Lower lobe of right lung (tissue), 2 donors: ENCODE results near the gene NINJ2. TPM values are rescaled to one million over a fixed set of nuclear protein-coding genes. Genes with fewer than 3 reads are reported as not detected.
A peak's percentile ranks its signal among the peaks of the same experiment; 100 is the strongest.

ENCODE experiments used
- ATAC-seq, 2 donors: fragments of 200-7000 bp; cut with Tn5 transposase; one replicate each; pipeline ENCODE4 v1.9.1; 2020 to 2022; ENCODE audit warnings: mild to moderate bottlenecking in 2 of 2, moderate library complexity in 2 of 2
- DNase-seq: peaks from one replicate; pipeline ENCODE4 v3.0.0-alpha.2; 2020
- H3K27ac ChIP-seq: fragments of 200-600 bp; one replicate; pipeline ENCODE4 v1.8.0; 2022
- H3K27me3 ChIP-seq: fragments of 200-600 bp; one replicate; pipeline ENCODE4 v1.8.0; 2022; ENCODE audit warnings: low read depth
- H3K36me3 ChIP-seq: fragments of 200-600 bp; one replicate; pipeline ENCODE4 v1.8.0; 2022; ENCODE audit warnings: mild to moderate bottlenecking
- H3K4me1 ChIP-seq: fragments of 200-600 bp; one replicate; pipeline ENCODE4 v1.8.0; 2022
- H3K4me3 ChIP-seq: fragments of 200-600 bp; one replicate; pipeline ENCODE4 v1.8.0; 2022; ENCODE audit warnings: mild to moderate bottlenecking
- H3K9me3 ChIP-seq: fragments of 200-600 bp; one replicate; pipeline ENCODE4 v1.8.0; 2022
- intact Hi-C: fragments of 100-400 bp; cut with DNase I; formaldehyde crosslinking; loops from one replicate; pipeline ENCODE4 v1.11.0; 2022
- total RNA-seq: library from RNA; stranded (reverse); fragmentation: NEBNext Ultra II Directional; extraction: Animal tissue kit (Norgen Biotek cat#: 25700); gene quantifications from one replicate; pipeline ENCODE4 v1.2.1, GENCODE V29; 2021
- TF ChIP-seq, protein P1 (sequence below): fragments of 200-600 bp; IDR thresholded peaks from one replicate; pipeline ENCODE4 v1.8.0; 2022; ENCODE audit warnings: antibody characterized with exemption, mild to moderate bottlenecking
- donor health status: DM: no; HTN: yes; CAD: no; lungs with severe emphysema.

The NINJ2 gene
- total RNA-seq, 1 donor from 2014 or later: 18.1 TPM

DNA sequence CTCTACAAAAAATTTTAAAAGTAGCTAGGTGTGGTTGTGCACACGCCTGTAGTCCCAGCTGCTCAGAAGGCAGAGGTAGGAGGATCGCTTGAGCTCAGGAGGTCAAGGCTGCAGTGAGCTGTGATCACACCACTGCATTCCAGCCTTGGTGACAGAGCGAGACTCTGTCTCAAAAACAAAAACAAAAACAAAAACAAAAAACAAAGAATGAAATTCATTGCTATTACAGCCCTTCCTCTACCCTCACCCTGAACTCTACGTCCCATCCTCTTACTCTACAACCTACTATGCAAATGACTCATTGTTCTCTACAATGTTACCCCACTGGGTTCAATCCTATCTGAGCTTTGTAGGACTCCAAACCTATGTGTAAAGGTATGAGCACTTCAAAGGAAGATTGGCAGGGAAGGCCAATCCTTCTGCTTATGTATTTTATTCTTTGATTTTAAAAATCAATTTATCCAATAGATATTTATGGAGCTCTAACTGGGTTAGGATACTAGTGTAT, 39.3 kb downstream of the NINJ2 start:
- DNase-seq: no peak
- intact Hi-C loops: no loop called here
- no peak overlapping the region for H3K27ac ChIP-seq
- H3K4me3 ChIP-seq: no peak overlapping the region
- ATAC-seq: no peak
- no peaks in the 10 kb centered on the region for H3K9me3 ChIP-seq
- H3K4me1 ChIP-seq: peaks cover 41% of the 10 kb centered on the region
- no peaks in the 10 kb centered on the region for H3K27me3 ChIP-seq
- TF ChIP-seq, protein P1, sequence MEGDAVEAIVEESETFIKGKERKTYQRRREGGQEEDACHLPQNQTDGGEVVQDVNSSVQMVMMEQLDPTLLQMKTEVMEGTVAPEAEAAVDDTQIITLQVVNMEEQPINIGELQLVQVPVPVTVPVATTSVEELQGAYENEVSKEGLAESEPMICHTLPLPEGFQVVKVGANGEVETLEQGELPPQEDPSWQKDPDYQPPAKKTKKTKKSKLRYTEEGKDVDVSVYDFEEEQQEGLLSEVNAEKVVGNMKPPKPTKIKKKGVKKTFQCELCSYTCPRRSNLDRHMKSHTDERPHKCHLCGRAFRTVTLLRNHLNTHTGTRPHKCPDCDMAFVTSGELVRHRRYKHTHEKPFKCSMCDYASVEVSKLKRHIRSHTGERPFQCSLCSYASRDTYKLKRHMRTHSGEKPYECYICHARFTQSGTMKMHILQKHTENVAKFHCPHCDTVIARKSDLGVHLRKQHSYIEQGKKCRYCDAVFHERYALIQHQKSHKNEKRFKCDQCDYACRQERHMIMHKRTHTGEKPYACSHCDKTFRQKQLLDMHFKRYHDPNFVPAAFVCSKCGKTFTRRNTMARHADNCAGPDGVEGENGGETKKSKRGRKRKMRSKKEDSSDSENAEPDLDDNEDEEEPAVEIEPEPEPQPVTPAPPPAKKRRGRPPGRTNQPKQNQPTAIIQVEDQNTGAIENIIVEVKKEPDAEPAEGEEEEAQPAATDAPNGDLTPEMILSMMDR: no peak
- H3K36me3 ChIP-seq: no peaks in the 10 kb centered on the region

DNA sequence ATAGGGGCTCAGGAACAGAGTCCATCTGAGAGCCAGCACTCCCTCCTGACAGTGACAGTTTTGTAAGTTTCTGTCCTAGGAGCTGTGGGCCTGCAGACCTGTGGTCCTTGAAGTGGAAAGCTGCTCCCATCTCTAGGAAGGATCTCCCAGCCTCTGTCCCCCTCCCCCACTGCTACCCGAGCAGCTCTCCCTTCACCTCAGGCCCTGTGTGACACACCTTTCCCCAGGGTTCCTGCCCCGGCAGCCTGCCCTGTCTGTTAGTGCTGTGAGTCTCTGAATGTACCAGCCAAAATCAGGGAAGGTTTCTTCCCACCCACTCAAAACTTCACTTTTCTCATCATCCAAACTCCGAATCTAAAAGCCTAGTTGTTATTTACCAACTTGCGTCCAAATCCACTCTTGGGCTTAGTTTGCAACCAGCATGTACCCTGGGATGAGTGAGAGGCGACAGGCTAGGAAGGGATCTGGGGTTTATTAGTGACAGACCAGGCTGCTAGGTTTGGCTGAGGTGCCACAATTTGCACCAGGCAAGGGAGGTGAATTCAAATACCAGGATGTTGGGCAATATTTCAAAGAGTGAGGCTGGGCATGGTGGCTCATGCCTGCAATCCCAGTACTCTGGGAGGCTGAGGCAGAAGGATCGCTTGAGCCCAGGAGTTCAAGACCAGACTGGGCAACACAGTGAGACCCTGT, 39.9 kb downstream of the NINJ2 start:
- DNase-seq (no peak), ATAC-seq (no peak)
- Histone ChIP-seq H3K9me3 (no peaks in the 10 kb centered on the region), H3K36me3 (no peaks in the 10 kb centered on the region), H3K27ac (peak overlapping the region; percentile 41), H3K4me1 (peaks cover 36% of the 10 kb centered on the region), H3K27me3 (no peaks in the 10 kb centered on the region), H3K4me3 (no peak overlapping the region)
- TF ChIP-seq, protein P1: no peak
- intact Hi-C loops: no loop called here

DNA sequence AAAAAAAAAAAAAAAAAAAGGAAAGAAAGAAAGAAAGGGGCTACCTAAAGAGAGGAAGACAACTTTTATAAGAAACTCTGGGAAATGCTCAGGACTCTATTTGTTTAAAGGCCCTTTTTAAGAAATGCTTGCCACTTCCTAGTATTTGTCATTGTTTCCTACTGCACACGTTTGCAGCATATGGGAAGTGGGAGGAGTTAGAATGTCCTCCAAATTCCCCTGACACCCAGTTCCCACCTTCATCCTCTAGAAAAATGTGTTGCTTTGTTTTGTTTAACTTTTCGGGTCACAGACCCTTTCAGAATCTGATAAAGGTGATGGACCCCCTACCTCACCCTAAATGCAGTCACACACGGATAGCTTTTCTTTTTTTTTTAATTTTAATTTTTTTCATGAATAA, 40.8 kb downstream of the NINJ2 start:
- Histone ChIP-seq H3K9me3 (no peaks in the 10 kb centered on the region), H3K4me1 (peaks cover 34% of the 10 kb centered on the region), H3K36me3 (no peaks in the 10 kb centered on the region), H3K27ac (peak overlapping the region; percentile 41), H3K27me3 (no peaks in the 10 kb centered on the region), H3K4me3 (no peak overlapping the region)
- ATAC-seq (no peak), DNase-seq (no peak)
- TF ChIP-seq, protein P1: no peak
- intact Hi-C loops: no loop called here

DNA sequence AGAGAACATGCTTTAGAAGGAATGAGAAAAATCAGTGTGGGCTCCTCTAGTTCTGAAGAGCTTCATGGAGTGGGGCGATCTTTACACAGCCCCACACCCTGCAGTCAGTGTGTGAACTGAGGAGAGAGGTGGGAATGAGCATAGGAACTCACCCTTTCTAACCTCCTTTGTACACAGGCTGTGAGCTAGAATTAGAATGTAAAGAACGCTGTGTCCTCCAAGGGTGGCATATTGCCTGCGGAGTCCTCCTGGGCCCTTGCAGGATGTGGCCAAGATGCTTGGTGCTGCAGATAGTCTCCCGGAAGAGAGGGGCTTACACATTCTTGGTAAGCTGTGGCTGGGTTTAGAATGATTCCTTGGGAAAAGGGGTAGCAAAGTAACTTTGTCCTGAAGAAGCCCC, 43.9 kb downstream of the NINJ2 start:
- intact Hi-C loops: no loop called here
- no peaks in the 10 kb centered on the region for H3K9me3 ChIP-seq
- H3K27me3 ChIP-seq: no peaks in the 10 kb centered on the region
- no peak for DNase-seq
- no peak overlapping the region for H3K4me3 ChIP-seq
- peak; percentile 39 to 63 for ATAC-seq
- TF ChIP-seq, protein P1: no peak
- H3K4me1 ChIP-seq: peaks cover 64% of the 10 kb centered on the region
- no peaks in the 10 kb centered on the region for H3K36me3 ChIP-seq
- H3K27ac ChIP-seq: peak overlapping the region; percentile 56

DNA sequence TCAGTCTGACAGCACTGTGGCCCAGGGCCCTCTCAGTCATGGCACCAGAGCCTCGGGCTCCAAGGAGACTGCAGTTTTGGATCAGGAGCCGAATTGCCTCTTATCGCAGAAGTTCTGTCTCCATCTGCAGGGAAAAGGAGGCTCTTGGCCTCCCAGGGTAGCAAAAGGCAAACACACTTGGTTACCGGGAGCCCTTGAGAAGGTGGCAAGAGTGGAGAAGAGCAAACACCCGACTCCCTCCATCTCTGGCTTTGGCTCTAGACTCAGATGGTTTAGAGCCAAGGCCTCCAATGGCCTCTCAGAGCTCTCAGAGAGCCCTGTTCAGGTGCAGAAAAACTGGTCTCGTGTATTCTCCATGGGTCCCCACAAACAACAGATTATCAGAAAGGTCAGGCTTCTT, 44.6 kb downstream of the NINJ2 start:
- TF ChIP-seq, protein P1: no peak
- intact Hi-C loops: no loop called here
- Histone ChIP-seq H3K4me3 (no peak overlapping the region), H3K27me3 (no peaks in the 10 kb centered on the region), H3K9me3 (no peaks in the 10 kb centered on the region), H3K4me1 (peaks cover 69% of the 10 kb centered on the region), H3K36me3 (no peaks in the 10 kb centered on the region), H3K27ac (peak overlapping the region; percentile 56)
- DNase-seq (peak; percentile 62), ATAC-seq (peak; percentile 81 to 87)
